ENCODE data around the gene PTPRM.

- no peak for TF ChIP-seq CTCF (conservative IDR thresholded peaks at IDR 0.05; ENCODE audit: low read length)
- no peak for TF ChIP-seq EZH2phosphoT487 (IDR thresholded peaks at IDR 0.05; ENCODE audit: borderline replicate concordance)
Measured at GRCh38 chr18:7950380-7951136, 383.4 kb downstream of the PTPRM start.

Measured in Loucy (cell line).